ENCODE results near the gene MYO1B. TPM values are rescaled to one million over a fixed set of nuclear protein-coding genes. Genes with fewer than 3 reads are reported as not detected.

Gene MYO1B
- total and polyA plus RNA-seq, 7 donors = 6.2 to 37.1 (median 13.8) TPM

- no peak for DNase-seq
- no peaks in the 10 kb centered on the region for H3K27me3 ChIP-seq
- H3K4me1 ChIP-seq = no peaks in the 10 kb centered on the region
- WGBS, 2 donors = 94% methylated on average over 6 of the region's 6 CpGs
- H3K4me3 ChIP-seq = no peak overlapping the region
- TF ChIP-seq POLR2AphosphoS5 (IDR thresholded peaks at IDR 0.05) = no peak
- no peak for TF ChIP-seq POLR2A (IDR thresholded peaks at IDR 0.05)
- TF ChIP-seq EP300 (IDR thresholded peaks at IDR 0.05) = no peak
- TF ChIP-seq CTCF (IDR thresholded peaks at IDR 0.05) = no peak
- H3K36me3 ChIP-seq = no peaks in the 10 kb centered on the region
- no peaks in the 10 kb centered on the region for H3K9me3 ChIP-seq
- H3K27ac ChIP-seq = no peak overlapping the region
- intact Hi-C loops (cut with DNase I) = no loop called here
Observed at GRCh38 chr2:191328150-191328809, 83.1 kb downstream of the MYO1B start.

DNA sequence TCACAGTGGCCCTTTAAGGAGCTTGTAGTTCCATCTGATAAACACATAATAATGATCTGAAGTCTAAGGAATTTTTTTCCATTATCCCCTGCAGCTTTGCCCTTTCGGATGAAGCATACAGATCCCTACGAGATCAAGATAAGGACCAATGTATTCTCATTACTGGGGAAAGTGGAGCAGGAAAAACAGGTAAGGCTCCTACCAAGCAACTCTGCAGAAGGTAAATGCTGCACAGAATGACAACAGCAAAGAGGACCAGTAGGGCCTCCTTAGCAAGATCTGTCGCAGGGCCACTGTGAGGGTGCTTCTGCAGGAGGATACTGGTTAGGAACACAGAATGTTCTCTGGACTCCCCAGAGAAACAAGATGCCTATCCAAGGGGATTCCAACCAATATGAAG is 84.6 kb downstream of the MYO1B start:
- Histone ChIP-seq H3K36me3 (no peaks in the 10 kb centered on the region), H3K27me3 (no peaks in the 10 kb centered on the region), H3K4me1 (no peaks in the 10 kb centered on the region), H3K27ac (no peak overlapping the region), H3K4me3 (no peak overlapping the region), H3K9me3 (no peaks in the 10 kb centered on the region)
- TF ChIP-seq CTCF (IDR thresholded peaks at IDR 0.05) (no peak), EP300 (IDR thresholded peaks at IDR 0.05) (no peak), POLR2A (IDR thresholded peaks at IDR 0.05) (no peak), POLR2AphosphoS5 (IDR thresholded peaks at IDR 0.05) (no peak)
- WGBS, 2 donors = 95 to 97% methylated on average over 3 of the region's 3 CpGs
- intact Hi-C loops (cut with DNase I) = no loop called here
- no peak for DNase-seq

- H3K27ac ChIP-seq = no peak overlapping the region
- no peaks in the 10 kb centered on the region for H3K27me3 ChIP-seq
- intact Hi-C loops (cut with DNase I) = no loop called here
- no peaks in the 10 kb centered on the region for H3K4me1 ChIP-seq
- DNase-seq = no peak
- WGBS, 2 donors = 82 to 84% methylated on average over 6 of the region's 6 CpGs
- H3K9me3 ChIP-seq = no peaks in the 10 kb centered on the region
- no peak overlapping the region for H3K4me3 ChIP-seq
- no peak for TF ChIP-seq CTCF (IDR thresholded peaks at IDR 0.05)
- H3K36me3 ChIP-seq = no peaks in the 10 kb centered on the region
Observed at GRCh38 chr2:191333911-191334357, 88.7 kb downstream of the MYO1B start.

- intact Hi-C loops (cut with DNase I) = no loop called here
- Histone ChIP-seq H3K4me3 (no peak overlapping the region), H3K9me3 (no peaks in the 10 kb centered on the region), H3K36me3 (no peaks in the 10 kb centered on the region), H3K27me3 (no peaks in the 10 kb centered on the region), H3K4me1 (no peaks in the 10 kb centered on the region), H3K27ac (no peak overlapping the region)
- no peak for DNase-seq
- TF ChIP-seq EP300 (IDR thresholded peaks at IDR 0.05) (no peak), POLR2A (IDR thresholded peaks at IDR 0.05) (no peak)
- WGBS, 2 donors = 80 to 84% methylated on average over 3 of the region's 3 CpGs
Observed at GRCh38 chr2:191335875-191336464, 90.8 kb downstream of the MYO1B start.

DNA sequence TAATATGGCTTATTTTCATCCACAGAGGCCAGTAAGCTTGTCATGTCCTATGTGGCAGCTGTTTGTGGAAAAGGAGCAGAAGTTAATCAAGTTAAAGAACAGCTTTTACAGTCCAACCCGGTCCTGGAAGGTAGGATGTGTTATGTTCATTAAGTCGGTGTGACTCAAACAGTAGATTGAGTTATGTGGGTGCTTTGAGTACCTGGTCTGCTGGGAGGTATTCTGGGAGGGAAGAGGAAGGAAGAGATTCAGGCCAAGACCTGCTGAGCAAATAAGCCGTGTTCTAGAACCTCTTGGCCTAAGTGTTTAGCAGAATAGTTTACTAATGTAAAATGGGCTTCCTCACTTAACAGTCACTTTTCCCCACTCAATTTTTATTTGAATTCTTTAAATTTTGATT is 96.2 kb downstream of the MYO1B start:
- Histone ChIP-seq H3K27ac (no peak overlapping the region), H3K27me3 (no peaks in the 10 kb centered on the region), H3K9me3 (no peaks in the 10 kb centered on the region), H3K4me3 (no peak overlapping the region), H3K4me1 (no peaks in the 10 kb centered on the region), H3K36me3 (no peaks in the 10 kb centered on the region)
- 38 to 45% methylated on average over 3 of the region's 3 CpGs for WGBS, 2 donors
- intact Hi-C loops (cut with DNase I) = no loop called here
- no peak for DNase-seq
- no peak for TF ChIP-seq CTCF (IDR thresholded peaks at IDR 0.05)
- TF ChIP-seq POLR2AphosphoS5 (IDR thresholded peaks at IDR 0.05) = no peak
- TF ChIP-seq EP300 (IDR thresholded peaks at IDR 0.05) = no peak
- TF ChIP-seq POLR2A (IDR thresholded peaks at IDR 0.05) = no peak

All from sigmoid colon (tissue), 7 donors.